Nephron progenitor cell (in vitro differentiated cells): ENCODE measurements around the gene SAXO1.

Experiments used
- DNase-seq: peaks from one replicate; pipeline ENCODE4 v3.0.0; 2021
- H3K27ac Mint-ChIP-seq: 2 replicates; pipeline ENCODE4 v1.8.0; 2021; ENCODE audit warnings: mild to moderate bottlenecking, moderate library complexity, mixed read lengths
- H3K27me3 Mint-ChIP-seq: 2 replicates; pipeline ENCODE4 v1.8.0; 2021; ENCODE audit warnings: mild to moderate bottlenecking, low read depth, mixed read lengths; ENCODE audit not compliant: poor library complexity
- H3K36me3 Mint-ChIP-seq: 2 replicates; pipeline ENCODE4 v1.8.0; 2021; ENCODE audit warnings: low read depth, mixed read lengths
- H3K4me1 Mint-ChIP-seq: 2 replicates; pipeline ENCODE4 v1.8.0; 2021; ENCODE audit warnings: mixed read lengths
- H3K4me3 Mint-ChIP-seq: 2 replicates; pipeline ENCODE4 v1.8.0; 2021; ENCODE audit warnings: mild to moderate bottlenecking, moderate library complexity, mixed read lengths
- H3K9me3 Mint-ChIP-seq: 2 replicates; pipeline ENCODE4 v1.8.0; 2021; ENCODE audit warnings: mild to moderate bottlenecking, moderate library complexity, mixed read lengths
- CTCF ChIP-seq: fragments of 200-600 bp; sonication (generic); IDR thresholded peaks from 2 replicates; pipeline ENCODE4 v1.5.0; 2021; ENCODE audit warnings: antibody characterized with exemption

Gene SAXO1

DNA sequence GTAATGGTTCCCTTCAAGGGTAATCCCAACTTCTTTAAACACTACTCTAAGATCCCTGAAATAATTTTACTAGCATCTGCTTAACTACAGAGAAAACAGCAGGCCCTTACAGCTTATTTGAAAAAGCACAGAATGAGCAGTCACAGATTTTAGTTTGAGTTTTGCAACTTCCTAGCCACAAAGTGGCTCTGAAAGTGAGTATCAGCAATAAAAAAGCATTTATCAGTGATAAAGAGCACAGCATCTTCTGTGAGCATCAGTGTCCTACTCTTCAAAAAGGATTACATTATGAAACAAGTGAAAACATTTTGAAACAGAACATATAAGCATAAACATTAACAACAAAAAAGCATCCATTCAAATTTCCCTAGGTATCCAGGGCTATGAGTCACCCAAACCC, 45.0 kb downstream of the SAXO1 start:
- H3K36me3 Mint-ChIP-seq: peaks cover 18% of the 10 kb centered on the region
- peaks cover 22% of the 10 kb centered on the region for H3K9me3 Mint-ChIP-seq
- peak overlapping the region; percentile 39 for H3K27ac Mint-ChIP-seq
- peaks cover 2% of the 10 kb centered on the region for H3K27me3 Mint-ChIP-seq
- H3K4me3 Mint-ChIP-seq: no peak overlapping the region
- H3K4me1 Mint-ChIP-seq: peaks cover 34% of the 10 kb centered on the region
- TF ChIP-seq CTCF: no peak
- DNase-seq: no peak

DNA sequence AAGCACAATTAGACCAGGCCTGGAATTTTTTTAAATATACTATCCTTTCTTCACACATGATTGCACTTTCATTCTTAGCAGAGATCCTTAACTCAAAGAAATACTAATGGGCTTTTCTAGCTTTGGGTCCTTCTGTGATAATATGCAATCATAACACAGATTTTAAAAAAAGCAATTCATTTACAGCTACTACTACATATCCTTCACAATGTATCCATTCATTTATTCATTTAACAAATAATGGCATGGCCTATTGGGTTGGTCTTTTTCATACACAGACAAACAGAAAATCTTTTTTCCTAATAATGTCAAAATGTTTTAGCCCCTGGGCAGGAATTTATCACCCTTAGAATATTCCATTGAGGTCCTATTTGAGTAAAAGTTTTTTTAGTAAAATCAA, 47.0 kb downstream of the SAXO1 start:
- peak overlapping the region; percentile 23 for H3K27ac Mint-ChIP-seq
- no peak for DNase-seq
- peaks cover 30% of the 10 kb centered on the region for H3K36me3 Mint-ChIP-seq
- peaks cover 37% of the 10 kb centered on the region for H3K9me3 Mint-ChIP-seq
- H3K4me1 Mint-ChIP-seq: peaks cover 47% of the 10 kb centered on the region
- no peak for TF ChIP-seq CTCF
- no peaks in the 10 kb centered on the region for H3K27me3 Mint-ChIP-seq
- H3K4me3 Mint-ChIP-seq: no peak overlapping the region

GRCh38 chr9:18985464-18985951, 47.5 kb downstream of the SAXO1 start:
- Mint-ChIP-seq H3K9me3 (peaks cover 37% of the 10 kb centered on the region), H3K27ac (no peak overlapping the region), H3K36me3 (peaks cover 30% of the 10 kb centered on the region), H3K4me1 (peaks cover 52% of the 10 kb centered on the region), H3K4me3 (no peak overlapping the region), H3K27me3 (no peaks in the 10 kb centered on the region)
- DNase-seq: peak; percentile 7
- TF ChIP-seq CTCF: no peak

GRCh38 chr9:18982262-18982620, 50.8 kb downstream of the SAXO1 start:
- no peak for DNase-seq
- Mint-ChIP-seq H3K27ac (no peak overlapping the region), H3K9me3 (peaks cover 37% of the 10 kb centered on the region), H3K36me3 (peaks cover 30% of the 10 kb centered on the region), H3K4me3 (no peak overlapping the region), H3K4me1 (peaks cover 60% of the 10 kb centered on the region), H3K27me3 (no peaks in the 10 kb centered on the region)
- no peak for TF ChIP-seq CTCF

DNA sequence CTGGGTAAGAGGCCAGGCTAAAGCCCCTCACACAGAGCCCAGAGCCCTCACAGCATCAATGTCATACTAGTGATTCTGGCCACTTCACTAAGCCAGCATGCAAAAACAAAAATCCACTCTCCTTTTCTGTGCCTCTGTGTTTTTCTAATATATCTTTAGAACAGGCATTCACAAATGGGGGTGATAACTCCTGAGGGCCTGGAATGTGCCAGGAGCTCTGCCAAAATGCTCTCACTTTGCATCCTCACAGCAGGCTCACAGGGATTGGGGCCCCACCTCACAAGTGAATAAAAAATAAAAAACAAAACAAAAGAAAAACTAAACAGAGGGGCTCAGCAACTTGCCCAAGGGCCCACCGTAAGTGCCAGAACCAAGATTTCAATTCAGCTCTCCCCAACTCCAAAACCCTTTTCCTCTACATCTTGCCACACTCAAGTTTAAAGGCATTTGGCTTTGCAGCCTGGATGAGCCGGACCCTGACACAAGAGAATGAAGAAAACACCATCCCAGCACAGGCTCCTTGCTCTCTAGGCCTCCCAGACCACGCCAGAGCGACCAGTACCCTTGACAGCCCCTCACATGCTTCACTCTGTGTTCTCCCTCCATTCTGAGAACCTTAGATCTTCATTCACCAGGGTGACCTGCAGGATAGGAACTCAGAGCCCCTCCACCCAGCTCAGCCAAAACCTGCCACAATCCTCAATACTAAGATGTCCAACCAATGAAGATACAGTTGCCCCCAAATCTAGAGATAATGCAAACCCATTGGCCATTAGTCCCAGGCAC, 51.3 kb downstream of the SAXO1 start:
- no peak overlapping the region for H3K27ac Mint-ChIP-seq
- H3K9me3 Mint-ChIP-seq: peaks cover 37% of the 10 kb centered on the region
- no peak for TF ChIP-seq CTCF
- H3K4me1 Mint-ChIP-seq: peaks cover 61% of the 10 kb centered on the region
- H3K36me3 Mint-ChIP-seq: peaks cover 30% of the 10 kb centered on the region
- H3K4me3 Mint-ChIP-seq: no peak overlapping the region
- H3K27me3 Mint-ChIP-seq: no peaks in the 10 kb centered on the region
- DNase-seq: no peak

GRCh38 chr9:18980189-18980588, 52.8 kb downstream of the SAXO1 start:
- no peak for TF ChIP-seq CTCF
- no peaks in the 10 kb centered on the region for H3K27me3 Mint-ChIP-seq
- H3K9me3 Mint-ChIP-seq: peaks cover 37% of the 10 kb centered on the region
- DNase-seq: no peak
- H3K36me3 Mint-ChIP-seq: peaks cover 30% of the 10 kb centered on the region
- peak overlapping the region; percentile 90 for H3K27ac Mint-ChIP-seq
- no peak overlapping the region for H3K4me3 Mint-ChIP-seq
- peaks cover 61% of the 10 kb centered on the region for H3K4me1 Mint-ChIP-seq
